ENCODE measurements around the gene OSGIN1.
A peak's percentile ranks its signal among the peaks of the same experiment; 100 is the strongest.

Gene OSGIN1

GRCh38 chr16:84007520-84007919, 54.5 kb downstream of the OSGIN1 start:
- no peak for DNase-seq

- no peak for DNase-seq
These were observed 54.9 kb downstream of the OSGIN1 start for GRCh38 chr16:84007965-84008364.

GRCh38 chr16:84009282-84009681, 56.2 kb downstream of the OSGIN1 start:
- no peak for DNase-seq

- DNase-seq = peak; percentile 97
These were observed 60.9 kb downstream of the OSGIN1 start for GRCh38 chr16:84013787-84014569.

- DNase-seq = no peak
These were observed 61.7 kb downstream of the OSGIN1 start for GRCh38 chr16:84014570-84015327.

- no peak for DNase-seq
These were observed 62.4 kb downstream of the OSGIN1 start for GRCh38 chr16:84015399-84015798.
